IPS-NIHi7 (cell line): ENCODE results near the gene BLOC1S1.
"Not testable (repeated sequence)": the region's sequence is repeated elsewhere in the genome, so short reads cannot be mapped to it uniquely, and the experiment has no call there.

Source experiments
- DNase-seq: peaks from one replicate; pipeline ENCODE4 v3.0.0; 2012; ENCODE audit warnings: mixed read lengths; ENCODE audit errors: extremely low spot score

BLOC1S1 gene

GRCh38 chr12:55745361-55746173 lies 29.7 kb downstream of the BLOC1S1 start:
- DNase-seq = peak; percentile 74

- no peak for DNase-seq
These were observed 30.5 kb downstream of the BLOC1S1 start for GRCh38 chr12:55746174-55746912.

- no peak for DNase-seq
These were observed 31.0 kb downstream of the BLOC1S1 start for GRCh38 chr12:55746913-55747231.

GRCh38 chr12:55748230-55748993 lies 32.6 kb downstream of the BLOC1S1 start:
- DNase-seq = no peak

GRCh38 chr12:55755246-55755645 lies 39.4 kb downstream of the BLOC1S1 start:
- DNase-seq = no peak

GRCh38 chr12:55757701-55758100 lies 41.9 kb downstream of the BLOC1S1 start:
- no peak for DNase-seq

GRCh38 chr12:55758575-55758974 lies 42.7 kb downstream of the BLOC1S1 start:
- DNase-seq = not testable (repeated sequence)

GRCh38 chr12:55760663-55761062 lies 44.8 kb downstream of the BLOC1S1 start:
- DNase-seq = no peak

- DNase-seq = no peak
These were observed 46.8 kb downstream of the BLOC1S1 start for GRCh38 chr12:55762646-55763045.

- DNase-seq = no peak
These were observed 50.0 kb downstream of the BLOC1S1 start for GRCh38 chr12:55765736-55766290.

GRCh38 chr12:55767156-55767555 lies 51.3 kb downstream of the BLOC1S1 start:
- DNase-seq = no peak
